Sigmoid colon (tissue), 7 donors: ENCODE measurements around the gene BMX. TPM values are rescaled to one million over a fixed set of nuclear protein-coding genes. Genes with fewer than 3 reads are reported as not detected.

Experiments
- DNase-seq: peaks from one replicate; pipeline ENCODE4 v3.0.0-alpha.2; 2019
- H3K27ac ChIP-seq, 4 donors: fragments of 200-600 bp; sonication (generic); one replicate each; pipeline ENCODE4 v1.5.1; 2016 to 2019; ENCODE audit warnings: mild to moderate bottlenecking in 1 of 4
- H3K27me3 ChIP-seq, 3 donors: fragments of 200-600 bp; sonication (generic); one replicate each; pipeline ENCODE4 v1.5.1; 2019; ENCODE audit warnings: mild to moderate bottlenecking in 1 of 3
- H3K36me3 ChIP-seq, 4 donors: fragments of 200-600 bp; sonication (generic); one replicate each; pipeline ENCODE4 v1.5.1; 2016 to 2019
- H3K4me1 ChIP-seq, 4 donors: fragments of 200-600 bp; sonication (generic); one replicate each; pipeline ENCODE4 v1.5.1; 2017 to 2019
- H3K4me3 ChIP-seq, 4 donors: fragments of 200-600 bp; sonication (generic); one replicate each; pipeline ENCODE4 v1.5.1; 2017 to 2019; ENCODE audit warnings: mild to moderate bottlenecking in 2 of 4, moderate library complexity in 1 of 4
- H3K9me3 ChIP-seq, 4 donors: fragments of 200-600 bp in 3 of 4; sonication (generic) in 3 of 4; one replicate each; pipeline versions ENCODE4 v1.5.1 to v1.6.1; 2013 to 2019
- EP300 ChIP-seq, 4 donors: sonication (generic); formaldehyde crosslinking; IDR thresholded peaks; one replicate each; pipeline ENCODE4 v1.6.1; 2017; ENCODE audit warnings: antibody characterized with exemption in 4 of 4
- POLR2A ChIP-seq, 2 donors: fragments of 450-650 bp; IDR thresholded peaks; one replicate each; pipeline ENCODE4 v1.6.1; 2016; ENCODE audit warnings: antibody characterized with exemption in 2 of 2, mild to moderate bottlenecking in 2 of 2, moderate library complexity in 2 of 2
- POLR2AphosphoS5 ChIP-seq, 4 donors: sonication (generic); formaldehyde crosslinking; IDR thresholded peaks; one replicate each; pipeline ENCODE4 v1.6.1; 2017; ENCODE audit warnings: antibody characterized with exemption in 4 of 4
- WGBS, 2 donors: extraction: QIAGEN DNeasy Blood & Tissue Kit; methylation state at CpG; one replicate each; pipeline ENCODE4 v1.1.7; 2013; 5-methylcytosine and 5-hydroxymethylcytosine counted together
- intact Hi-C: fragments of 100-400 bp; cut with DNase I; formaldehyde crosslinking; loops from one replicate; pipeline ENCODE4 v1.15.1; 2023
- polyA plus RNA-seq, 3 donors: library from polyadenylated mRNA; stranded (reverse); fragments of 200-250 nt; gene quantifications; one replicate each; pipeline ENCODE4 v1.2.3, GENCODE V29; 2013
- total RNA-seq, 4 donors: library from RNA; depleted of rRNA; stranded (reverse); fragments of >200 nt; gene quantifications; one replicate each; pipeline ENCODE4 v1.1.0, GENCODE V29; 2016
- TF ChIP-seq, protein P1 (sequence below), 4 experiments: fragments of 450-650 bp in 3 of 4; fragments of 200-600 bp in 1 of 4; IDR thresholded peaks; one replicate each; pipeline ENCODE4 v1.5.1; 2016 to 2019; ENCODE audit warnings: antibody characterized with exemption in 4 of 4, mild to moderate bottlenecking in 3 of 4, moderate library complexity in 2 of 4
- donor health status: healthy with polysubstance abuse.
- donor health status: Bipolar disorder and iron deficiency.
- donor health status: healthy.

BMX gene
- total and polyA plus RNA-seq, 7 donors = 0.68 to 4.8 (median 2.5) TPM

DNA sequence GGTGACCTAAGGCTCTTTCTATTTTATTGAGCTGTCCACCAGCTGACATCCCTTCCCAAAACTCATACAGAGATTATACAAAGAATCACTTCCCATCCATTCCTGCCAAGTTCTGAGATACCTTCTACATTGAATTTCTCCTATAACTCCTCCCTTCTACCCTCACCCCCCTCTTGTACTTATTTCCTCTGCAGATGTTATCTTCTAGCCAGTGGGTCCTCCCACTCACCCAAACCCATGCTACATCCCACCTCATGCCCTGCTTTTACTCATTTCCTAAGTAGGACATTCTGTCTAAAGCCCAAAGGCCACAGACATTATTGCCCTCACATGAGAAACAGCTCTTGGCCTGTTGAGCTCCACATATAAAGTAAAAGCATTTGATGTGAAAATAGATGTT is 28.6 kb downstream of the BMX start:
- H3K27me3 ChIP-seq = no peaks in the 10 kb centered on the region
- no peaks in the 10 kb centered on the region for H3K4me1 ChIP-seq
- no peak for DNase-seq
- intact Hi-C loops = no loop called here
- no peak overlapping the region for H3K4me3 ChIP-seq
- no peaks in the 10 kb centered on the region for H3K9me3 ChIP-seq
- H3K36me3 ChIP-seq = no peaks in the 10 kb centered on the region
- TF ChIP-seq POLR2AphosphoS5 (IDR thresholded peaks at IDR 0.05) (no peak), POLR2A (IDR thresholded peaks at IDR 0.05) (no peak), EP300 (IDR thresholded peaks at IDR 0.05) (no peak)
- TF ChIP-seq, protein P1, sequence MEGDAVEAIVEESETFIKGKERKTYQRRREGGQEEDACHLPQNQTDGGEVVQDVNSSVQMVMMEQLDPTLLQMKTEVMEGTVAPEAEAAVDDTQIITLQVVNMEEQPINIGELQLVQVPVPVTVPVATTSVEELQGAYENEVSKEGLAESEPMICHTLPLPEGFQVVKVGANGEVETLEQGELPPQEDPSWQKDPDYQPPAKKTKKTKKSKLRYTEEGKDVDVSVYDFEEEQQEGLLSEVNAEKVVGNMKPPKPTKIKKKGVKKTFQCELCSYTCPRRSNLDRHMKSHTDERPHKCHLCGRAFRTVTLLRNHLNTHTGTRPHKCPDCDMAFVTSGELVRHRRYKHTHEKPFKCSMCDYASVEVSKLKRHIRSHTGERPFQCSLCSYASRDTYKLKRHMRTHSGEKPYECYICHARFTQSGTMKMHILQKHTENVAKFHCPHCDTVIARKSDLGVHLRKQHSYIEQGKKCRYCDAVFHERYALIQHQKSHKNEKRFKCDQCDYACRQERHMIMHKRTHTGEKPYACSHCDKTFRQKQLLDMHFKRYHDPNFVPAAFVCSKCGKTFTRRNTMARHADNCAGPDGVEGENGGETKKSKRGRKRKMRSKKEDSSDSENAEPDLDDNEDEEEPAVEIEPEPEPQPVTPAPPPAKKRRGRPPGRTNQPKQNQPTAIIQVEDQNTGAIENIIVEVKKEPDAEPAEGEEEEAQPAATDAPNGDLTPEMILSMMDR (IDR thresholded peaks at IDR 0.05) = no peak
- no peak overlapping the region for H3K27ac ChIP-seq

DNA sequence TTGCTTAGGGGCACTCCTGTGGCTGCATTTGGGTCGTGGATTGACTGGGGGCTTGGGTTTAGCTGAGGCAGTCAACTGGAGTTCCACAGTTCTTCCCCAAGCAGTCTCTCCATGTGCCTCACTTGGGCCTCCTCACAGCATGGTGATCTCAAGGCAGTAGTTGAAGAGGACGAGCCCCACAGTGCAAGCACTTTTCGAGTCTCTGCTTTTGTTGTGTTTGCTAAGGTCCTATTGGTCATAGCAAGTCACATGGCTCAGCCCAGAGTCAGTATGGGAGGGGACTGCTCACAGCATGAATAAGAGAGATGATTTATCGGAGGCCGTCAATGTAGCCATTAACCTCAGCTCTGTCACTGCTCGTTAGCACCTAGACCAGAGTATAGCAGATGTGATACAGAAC is 29.7 kb downstream of the BMX start:
- intact Hi-C loops = no loop called here
- H3K4me3 ChIP-seq = no peak overlapping the region
- TF ChIP-seq, protein P1 (IDR thresholded peaks at IDR 0.05) = no peak
- TF ChIP-seq POLR2A (IDR thresholded peaks at IDR 0.05) (no peak), POLR2AphosphoS5 (IDR thresholded peaks at IDR 0.05) (no peak), EP300 (IDR thresholded peaks at IDR 0.05) (no peak)
- H3K9me3 ChIP-seq = no peaks in the 10 kb centered on the region
- H3K36me3 ChIP-seq = no peaks in the 10 kb centered on the region
- no peak for DNase-seq
- H3K4me1 ChIP-seq = no peaks in the 10 kb centered on the region
- WGBS, 2 donors = 88 to 89% methylated on average over 6 of the region's 6 CpGs
- H3K27ac ChIP-seq = no peak overlapping the region
- H3K27me3 ChIP-seq = no peaks in the 10 kb centered on the region

DNA sequence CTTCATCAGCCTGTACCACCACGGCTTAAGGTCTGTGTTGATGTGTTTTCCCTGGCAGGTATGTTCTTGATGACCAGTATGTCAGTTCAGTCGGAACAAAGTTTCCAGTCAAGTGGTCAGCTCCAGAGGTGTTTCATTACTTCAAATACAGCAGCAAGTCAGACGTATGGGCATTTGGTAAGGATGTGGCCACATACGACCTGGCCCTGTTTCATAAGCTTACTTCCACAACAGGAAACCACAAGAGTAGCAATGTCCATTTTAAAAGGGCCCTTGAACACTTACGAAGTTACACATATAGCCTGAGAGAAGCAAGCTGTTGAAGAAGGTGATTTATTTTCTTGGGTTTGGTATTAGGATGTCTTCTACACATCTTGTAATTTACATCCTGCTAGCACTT is 46.1 kb downstream of the BMX start:
- WGBS, 2 donors = 70 to 79% methylated on average over 5 of the region's 5 CpGs
- Histone ChIP-seq H3K4me1 (no peaks in the 10 kb centered on the region), H3K36me3 (no peaks in the 10 kb centered on the region), H3K4me3 (no peak overlapping the region), H3K27me3 (no peaks in the 10 kb centered on the region), H3K27ac (no peak overlapping the region), H3K9me3 (no peaks in the 10 kb centered on the region)
- TF ChIP-seq POLR2A (IDR thresholded peaks at IDR 0.05) = no peak
- TF ChIP-seq, protein P1 (IDR thresholded peaks at IDR 0.05) = no peak
- TF ChIP-seq EP300 (IDR thresholded peaks at IDR 0.05) = no peak
- TF ChIP-seq POLR2AphosphoS5 (IDR thresholded peaks at IDR 0.05) = no peak
- no peak for DNase-seq
- intact Hi-C loops = no loop called here

DNA sequence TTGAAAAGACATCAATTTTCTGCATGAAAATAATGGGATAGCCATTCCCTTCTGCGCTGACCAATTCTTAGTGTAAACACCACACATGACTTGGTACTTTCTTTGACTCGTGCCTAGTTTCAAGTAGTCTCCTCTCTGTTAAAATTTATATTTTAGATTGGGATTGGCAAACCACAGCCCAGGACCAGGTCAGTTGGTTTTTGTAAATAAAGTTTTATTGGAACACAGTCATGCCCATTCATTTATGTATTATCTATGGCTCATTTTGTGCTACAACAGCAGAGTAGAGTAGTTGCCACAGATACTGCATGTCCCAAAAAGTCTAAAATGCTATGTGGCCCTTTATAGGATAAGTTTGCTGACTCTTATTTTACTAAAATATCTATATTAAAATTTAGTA is 46.7 kb downstream of the BMX start:
- WGBS, 2 donors = 90 to 94% methylated on average over 2 of the region's 2 CpGs
- Histone ChIP-seq H3K27ac (no peak overlapping the region), H3K36me3 (no peaks in the 10 kb centered on the region), H3K27me3 (no peaks in the 10 kb centered on the region), H3K4me3 (no peak overlapping the region), H3K9me3 (no peaks in the 10 kb centered on the region), H3K4me1 (no peaks in the 10 kb centered on the region)
- no peak for DNase-seq
- intact Hi-C loops = no loop called here
- TF ChIP-seq, protein P1 (IDR thresholded peaks at IDR 0.05) = no peak
- TF ChIP-seq POLR2AphosphoS5 (IDR thresholded peaks at IDR 0.05) (no peak), EP300 (IDR thresholded peaks at IDR 0.05) (no peak), POLR2A (IDR thresholded peaks at IDR 0.05) (no peak)

DNA sequence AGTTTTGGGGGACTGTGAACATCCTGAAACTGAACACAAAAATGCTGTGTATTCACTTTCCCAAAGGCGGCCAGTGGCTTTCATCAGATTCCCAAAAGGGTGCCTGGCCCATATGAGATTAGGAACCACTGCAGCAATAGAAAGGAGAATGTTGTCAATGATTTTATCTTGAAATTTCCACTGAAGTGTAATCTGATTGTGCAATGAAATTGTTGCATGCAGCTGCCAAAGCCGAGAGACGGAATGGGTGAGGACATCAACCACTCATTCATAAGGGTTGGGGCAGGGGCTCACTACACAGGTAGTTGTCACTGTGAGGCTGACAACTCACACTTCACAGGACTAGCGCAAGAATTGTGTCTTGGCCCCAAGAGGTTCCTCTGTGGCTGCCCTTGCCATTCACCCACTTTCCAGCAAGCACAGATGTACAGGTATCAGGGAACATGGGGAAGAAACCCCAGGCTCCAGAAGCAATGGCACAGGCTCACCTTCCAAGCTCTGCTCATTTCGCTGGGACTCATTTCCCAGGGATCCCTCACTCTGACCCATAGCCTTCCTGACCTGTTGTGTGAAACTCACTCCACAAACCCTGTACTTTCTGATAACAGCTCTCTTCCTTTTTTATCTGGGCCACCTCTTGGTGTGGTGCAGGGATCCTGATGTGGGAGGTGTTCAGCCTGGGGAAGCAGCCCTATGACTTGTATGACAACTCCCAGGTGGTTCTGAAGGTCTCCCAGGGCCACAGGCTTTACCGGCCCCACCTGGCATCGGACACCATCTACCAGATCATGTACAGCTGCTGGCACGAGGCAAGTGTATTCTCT is 48.8 kb downstream of the BMX start:
- intact Hi-C loops = no loop called here
- no peak for TF ChIP-seq POLR2AphosphoS5 (IDR thresholded peaks at IDR 0.05)
- TF ChIP-seq EP300 (IDR thresholded peaks at IDR 0.05) = no peak
- TF ChIP-seq, protein P1 (IDR thresholded peaks at IDR 0.05) = no peak
- no peaks in the 10 kb centered on the region for H3K27me3 ChIP-seq
- H3K4me1 ChIP-seq = no peaks in the 10 kb centered on the region
- 87 to 89% methylated on average over 8 of the region's 8 CpGs for WGBS, 2 donors
- no peak for DNase-seq
- H3K9me3 ChIP-seq = no peaks in the 10 kb centered on the region
- H3K27ac ChIP-seq = no peak overlapping the region
- no peak overlapping the region for H3K4me3 ChIP-seq
- H3K36me3 ChIP-seq = no peaks in the 10 kb centered on the region
